ENCODE results near the gene ABHD16B. TPM values are rescaled to one million over a fixed set of nuclear protein-coding genes. Genes with fewer than 3 reads are reported as not detected.

The ABHD16B gene
- total and polyA plus RNA-seq, 2 experiments from 2014 or later: not detected

DNA sequence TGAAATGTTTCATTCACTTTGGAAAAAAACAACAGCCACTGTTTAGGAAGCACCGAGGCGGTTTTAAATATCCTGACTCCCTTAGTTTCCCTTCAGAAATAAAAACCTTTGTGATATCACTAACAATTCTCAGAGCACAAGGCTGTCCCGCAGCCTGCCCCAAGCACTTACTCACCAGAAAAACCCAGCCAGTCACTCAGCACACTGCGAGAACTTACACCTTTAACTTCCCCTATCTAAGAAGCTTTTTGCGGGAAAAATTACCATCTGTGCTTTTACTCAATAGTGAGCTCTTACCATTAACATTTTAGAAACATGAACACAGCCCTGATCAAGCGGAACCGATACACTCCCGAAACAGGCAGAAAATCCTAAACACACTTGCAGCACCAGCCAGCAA, 39.5 kb upstream of the ABHD16B start:
- H4K20me1 ChIP-seq (ENCODE audit: insufficient read depth): no peaks in the 10 kb centered on the region
- in situ Hi-C loops (cut with MboI): no loop called here
- 84 to 87% methylated on average over 8 of the region's 8 CpGs for WGBS, 2 experiments (ENCODE audit: low coverage in 1 of 2, low lambda C conversion rate in 2 of 2, missing lambda C conversion rate in 2 of 2)

DNA sequence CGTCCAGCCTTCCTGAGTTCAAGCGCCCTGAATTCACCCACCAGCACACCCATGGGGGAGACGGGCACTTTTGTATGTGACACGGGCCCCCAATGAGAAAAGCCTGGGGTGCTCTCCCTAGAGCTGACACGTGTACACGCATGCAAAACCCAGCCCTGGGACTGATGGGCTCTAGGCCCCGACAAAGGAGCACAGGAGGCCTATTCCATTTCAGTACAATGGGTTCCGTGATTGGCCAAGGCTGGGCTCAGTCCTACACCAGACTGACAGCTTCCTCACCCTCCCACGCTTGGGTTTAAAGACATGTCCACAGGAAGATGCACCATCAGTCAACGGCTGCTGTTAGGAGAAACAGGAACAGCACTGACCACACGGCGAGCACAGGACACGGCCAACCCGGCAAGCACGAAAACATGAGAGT, 39.0 kb upstream of the ABHD16B start:
- no peak overlapping the region for H3K27ac ChIP-seq
- no peaks in the 10 kb centered on the region for H3K36me3 ChIP-seq (ENCODE audit: low read depth)
- no peak for DNase-seq
- H3F3A ChIP-seq (ENCODE audit: insufficient read depth): no peaks in the 10 kb centered on the region
- in situ Hi-C loops (cut with MboI): no loop called here
- no peak overlapping the region for H2AFZ ChIP-seq
- no peaks in the 10 kb centered on the region for H3K9me2 ChIP-seq (ENCODE audit: insufficient read depth)
- H3K4me1 ChIP-seq (ENCODE audit: insufficient read depth): peaks cover 4% of the 10 kb centered on the region; the same call in 1 of the 2 replicates
- no peak overlapping the region for H3K4me2 ChIP-seq (ENCODE audit: unreplicated experiment)
- WGBS, 2 experiments (ENCODE audit: low coverage in 1 of 2, low lambda C conversion rate in 2 of 2, missing lambda C conversion rate in 2 of 2): 79 to 83% methylated on average over 15 of the region's 15 CpGs
- H3K27me3 ChIP-seq (replicated peaks; ENCODE audit: insufficient read depth): no peaks in the 10 kb centered on the region
- TF ChIP-seq EZH2 (IDR thresholded peaks at IDR 0.05; ENCODE audit: insufficient read depth, poor library complexity, severe bottlenecking): no peak
- TF ChIP-seq EZH2phosphoT487 (IDR thresholded peaks at IDR 0.05; ENCODE audit: insufficient read depth, low read depth): no peak
- no peak overlapping the region for H3K4me3 ChIP-seq
- no peaks in the 10 kb centered on the region for H3K9me3 ChIP-seq (ENCODE audit: low read depth)
- no peaks in the 10 kb centered on the region for H4K20me1 ChIP-seq (ENCODE audit: insufficient read depth)
- H3K79me2 ChIP-seq (ENCODE audit: insufficient read depth): no peaks in the 10 kb centered on the region
- H3K9ac ChIP-seq: no peak overlapping the region

More for the DNA sequence above, 39.5 kb upstream of the ABHD16B start:
- no peak for TF ChIP-seq EZH2phosphoT487 (IDR thresholded peaks at IDR 0.05; ENCODE audit: insufficient read depth, low read depth)
- TF ChIP-seq EZH2 (IDR thresholded peaks at IDR 0.05; ENCODE audit: insufficient read depth, poor library complexity, severe bottlenecking): no peak
- Histone ChIP-seq H3K4me2 (ENCODE audit: unreplicated experiment) (no peak overlapping the region), H3K79me2 (ENCODE audit: insufficient read depth) (no peaks in the 10 kb centered on the region), H3K9me2 (ENCODE audit: insufficient read depth) (no peaks in the 10 kb centered on the region), H3K27me3 (replicated peaks; ENCODE audit: insufficient read depth) (no peaks in the 10 kb centered on the region), H2AFZ (no peak overlapping the region), H3K27ac (no peak overlapping the region), H3F3A (ENCODE audit: insufficient read depth) (no peaks in the 10 kb centered on the region), H3K4me3 (no peak overlapping the region), H3K9me3 (ENCODE audit: low read depth) (no peaks in the 10 kb centered on the region), H3K9ac (no peak overlapping the region), H3K36me3 (ENCODE audit: low read depth) (no peaks in the 10 kb centered on the region), H3K4me1 (ENCODE audit: insufficient read depth) (peaks cover 4% of the 10 kb centered on the region; the same call in 1 of the 2 replicates)
- no peak for DNase-seq

DNA sequence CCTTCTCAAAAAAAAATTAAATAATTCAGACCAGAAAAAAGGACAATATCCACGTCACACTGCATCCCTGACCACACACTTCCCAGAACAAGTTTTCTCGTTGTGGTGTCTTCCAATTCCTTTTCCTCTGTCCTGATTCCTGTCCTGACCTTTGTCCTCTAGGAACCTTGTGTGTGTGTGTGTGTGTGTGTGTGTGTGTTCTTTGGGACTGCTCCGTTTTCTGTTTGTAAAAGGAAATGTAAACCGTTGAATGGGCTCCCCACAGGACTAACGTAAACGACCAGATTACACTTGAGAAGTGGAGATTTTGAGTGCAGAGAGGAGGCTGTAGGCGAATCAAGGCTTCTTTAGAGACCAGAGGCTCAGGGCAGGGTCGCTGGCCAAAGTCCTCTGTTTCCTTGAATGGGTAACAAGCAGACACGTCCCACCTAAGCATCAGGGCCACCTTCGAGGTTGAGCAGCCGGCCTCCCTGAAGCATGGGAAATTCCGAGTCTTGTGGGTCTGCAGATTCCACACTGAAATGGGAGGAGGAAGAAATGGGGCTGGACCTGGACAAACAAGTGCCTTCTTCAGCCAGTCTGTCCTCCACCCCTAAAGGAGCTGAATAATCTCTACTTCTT, 37.5 kb upstream of the ABHD16B start:
- in situ Hi-C loops (cut with MboI): no loop called here
- TF ChIP-seq EZH2 (IDR thresholded peaks at IDR 0.05; ENCODE audit: insufficient read depth, poor library complexity, severe bottlenecking) (no peak), EZH2phosphoT487 (IDR thresholded peaks at IDR 0.05; ENCODE audit: insufficient read depth, low read depth) (no peak)
- Histone ChIP-seq H2AFZ (no peak overlapping the region), H3K79me2 (ENCODE audit: insufficient read depth) (no peaks in the 10 kb centered on the region), H3K9me3 (ENCODE audit: low read depth) (no peaks in the 10 kb centered on the region), H4K20me1 (ENCODE audit: insufficient read depth) (no peaks in the 10 kb centered on the region), H3K27ac (no peak overlapping the region), H3K9ac (no peak overlapping the region), H3K4me3 (no peak overlapping the region), H3K4me2 (ENCODE audit: unreplicated experiment) (no peak overlapping the region), H3K4me1 (ENCODE audit: insufficient read depth) (peaks cover 4% of the 10 kb centered on the region; the same call in 1 of the 2 replicates), H3K27me3 (replicated peaks; ENCODE audit: insufficient read depth) (no peaks in the 10 kb centered on the region), H3K36me3 (ENCODE audit: low read depth) (no peaks in the 10 kb centered on the region), H3F3A (ENCODE audit: insufficient read depth) (no peaks in the 10 kb centered on the region), H3K9me2 (ENCODE audit: insufficient read depth) (no peaks in the 10 kb centered on the region)
- no peak for DNase-seq
- 67 to 69% methylated on average over 12 of the region's 12 CpGs for WGBS, 2 experiments (ENCODE audit: low coverage in 1 of 2, low lambda C conversion rate in 2 of 2, missing lambda C conversion rate in 2 of 2)

DNA sequence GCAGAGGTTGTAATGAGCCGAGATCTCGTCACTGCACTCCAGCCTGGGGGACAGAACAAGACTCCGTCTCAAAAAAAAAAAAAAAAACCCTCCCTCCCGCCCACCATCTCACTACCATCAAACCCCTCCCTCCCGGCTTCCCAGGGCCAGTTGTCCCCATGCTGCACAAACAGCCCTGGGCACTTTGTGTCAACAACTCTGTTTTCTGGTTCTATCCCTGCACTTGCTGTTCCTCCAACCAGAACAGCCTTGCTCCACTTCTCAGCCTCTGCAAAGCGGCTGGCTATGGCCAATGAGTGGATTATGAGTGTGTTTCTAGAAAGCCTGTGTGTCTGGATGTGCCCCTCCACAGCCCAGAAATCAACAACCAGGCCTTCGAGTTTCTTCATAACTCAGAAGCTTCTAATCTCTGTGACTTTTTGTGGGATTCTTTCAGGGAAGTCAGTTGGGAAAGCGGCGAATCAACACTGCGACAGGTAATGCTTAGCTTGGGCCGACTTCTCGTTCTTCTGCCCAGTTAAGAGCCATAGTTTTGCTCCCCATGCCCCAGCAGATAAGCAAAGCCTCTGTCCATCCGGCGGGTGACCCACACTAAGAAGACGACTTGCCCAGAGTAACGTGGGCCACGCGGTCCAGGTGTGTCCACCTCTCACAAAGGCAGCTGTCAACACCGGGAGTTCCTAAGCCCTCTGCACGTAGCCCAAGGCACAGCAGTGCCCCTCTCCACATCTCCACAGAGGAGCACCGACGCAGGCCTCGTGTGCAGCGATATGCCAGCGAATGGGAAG, 35.8 kb upstream of the ABHD16B start:
- no peak overlapping the region for H3K27ac ChIP-seq
- H3F3A ChIP-seq (ENCODE audit: insufficient read depth): no peaks in the 10 kb centered on the region
- no peaks in the 10 kb centered on the region for H3K9me2 ChIP-seq (ENCODE audit: insufficient read depth)
- in situ Hi-C loops (cut with MboI): no loop called here
- H3K4me3 ChIP-seq: no peak overlapping the region
- no peaks in the 10 kb centered on the region for H3K9me3 ChIP-seq (ENCODE audit: low read depth)
- H3K27me3 ChIP-seq (replicated peaks; ENCODE audit: insufficient read depth): no peaks in the 10 kb centered on the region
- 84 to 91% methylated on average over 22 to 25 of the region's 25 CpGs for WGBS, 2 experiments (ENCODE audit: low coverage in 1 of 2, low lambda C conversion rate in 2 of 2, missing lambda C conversion rate in 2 of 2)
- H3K4me1 ChIP-seq (ENCODE audit: insufficient read depth): no peaks in the 10 kb centered on the region
- TF ChIP-seq EZH2 (IDR thresholded peaks at IDR 0.05; ENCODE audit: insufficient read depth, poor library complexity, severe bottlenecking): no peak
- no peak for TF ChIP-seq EZH2phosphoT487 (IDR thresholded peaks at IDR 0.05; ENCODE audit: insufficient read depth, low read depth)
- no peak overlapping the region for H2AFZ ChIP-seq
- H3K36me3 ChIP-seq (ENCODE audit: low read depth): no peaks in the 10 kb centered on the region
- H3K9ac ChIP-seq: no peak overlapping the region
- no peak overlapping the region for H3K4me2 ChIP-seq (ENCODE audit: unreplicated experiment)
- no peaks in the 10 kb centered on the region for H3K79me2 ChIP-seq (ENCODE audit: insufficient read depth)
- H4K20me1 ChIP-seq (ENCODE audit: insufficient read depth): no peaks in the 10 kb centered on the region
- DNase-seq: no peak

Data from GM23248 (cell line).